ENCODE measurements around the gene SORCS2. TPM values are rescaled to one million over a fixed set of nuclear protein-coding genes. Genes with fewer than 3 reads are reported as not detected.

The SORCS2 gene
- total RNA-seq, 1 experiment from 2014 or later, result not detected

- intact Hi-C loops (cut with micrococcal nuclease; ENCODE audit: unreplicated experiment), result no loop called here
- Mint-ChIP-seq H3K36me3 (ENCODE audit: insufficient read depth, unreplicated experiment) (no peaks in the 10 kb centered on the region), H3K4me1 (ENCODE audit: low read depth, unreplicated experiment) (no peaks in the 10 kb centered on the region), H3K27ac (ENCODE audit: unreplicated experiment) (no peak overlapping the region), H3K27me3 (ENCODE audit: unreplicated experiment) (peaks cover 25% of the 10 kb centered on the region), H3K4me3 (ENCODE audit: low read depth, unreplicated experiment) (no peak overlapping the region), H3K9me3 (ENCODE audit: low read depth, unreplicated experiment) (no peaks in the 10 kb centered on the region)
- CTCF ChIA-PET, result no interaction called here
- no TSS peak for BruUV-seq (replicated peaks)
- TF ChIP-seq CTCF (IDR thresholded peaks at IDR 0.05; ENCODE audit: unreplicated experiment), result no peak
- no peak for DNase-seq
Measured at GRCh38 chr4:7658341-7659204, 466.2 kb downstream of the SORCS2 start.

- Mint-ChIP-seq H3K36me3 (ENCODE audit: insufficient read depth, unreplicated experiment) (no peaks in the 10 kb centered on the region), H3K4me1 (ENCODE audit: low read depth, unreplicated experiment) (no peaks in the 10 kb centered on the region), H3K27me3 (ENCODE audit: unreplicated experiment) (peaks cover 18% of the 10 kb centered on the region), H3K9me3 (ENCODE audit: low read depth, unreplicated experiment) (no peaks in the 10 kb centered on the region), H3K27ac (ENCODE audit: unreplicated experiment) (no peak overlapping the region), H3K4me3 (ENCODE audit: low read depth, unreplicated experiment) (no peak overlapping the region)
- no TSS peak for BruUV-seq (replicated peaks)
- DNase-seq, result no peak
- no peak for TF ChIP-seq CTCF (IDR thresholded peaks at IDR 0.05; ENCODE audit: unreplicated experiment)
- CTCF ChIA-PET, result interaction anchor here (0.6 kb wide), 1 partner anchor 87 kb away, joined by 3 read pairs; no protein-coding TSS in a partner anchor
- intact Hi-C loops (cut with micrococcal nuclease; ENCODE audit: unreplicated experiment), result no loop called here
Measured at GRCh38 chr4:7659429-7660175, 467.3 kb downstream of the SORCS2 start.

GRCh38 chr4:7660176-7661039 is 468.1 kb downstream of the SORCS2 start:
- no TSS peak for BruUV-seq (replicated peaks)
- intact Hi-C loops (cut with micrococcal nuclease; ENCODE audit: unreplicated experiment), result no loop called here
- Mint-ChIP-seq H3K27me3 (ENCODE audit: unreplicated experiment) (peaks cover 23% of the 10 kb centered on the region), H3K36me3 (ENCODE audit: insufficient read depth, unreplicated experiment) (no peaks in the 10 kb centered on the region), H3K9me3 (ENCODE audit: low read depth, unreplicated experiment) (no peaks in the 10 kb centered on the region), H3K4me1 (ENCODE audit: low read depth, unreplicated experiment) (no peaks in the 10 kb centered on the region), H3K4me3 (ENCODE audit: low read depth, unreplicated experiment) (no peak overlapping the region), H3K27ac (ENCODE audit: unreplicated experiment) (no peak overlapping the region)
- no peak for DNase-seq
- TF ChIP-seq CTCF (IDR thresholded peaks at IDR 0.05; ENCODE audit: unreplicated experiment), result no peak
- CTCF ChIA-PET, result interaction anchor here (0.6 to 1.0 kb wide), 2 partner anchors 9 to 88 kb away, joined by 3 read pairs; no protein-coding TSS in a partner anchor
